GM12878 (cell line): ENCODE measurements around the gene TJAP1. TPM values are rescaled to one million over a fixed set of nuclear protein-coding genes. Genes with fewer than 3 reads are reported as not detected.

Experiments used
- ATF7 ChIP-seq: fragments of 450-650 bp; IDR thresholded peaks from 2 replicates; pipeline ENCODE4 v1.6.1; 2016; ENCODE audit warnings: low read depth, mild to moderate bottlenecking
- BMI1 ChIP-seq: fragments of 450-650 bp; IDR thresholded peaks from 2 replicates; pipeline ENCODE4 v1.6.1; 2016; ENCODE audit warnings: mild to moderate bottlenecking, moderate library complexity, borderline replicate concordance
- CBX5 ChIP-seq: sonication (generic); IDR thresholded peaks from 2 replicates; pipeline ENCODE4 v1.6.1; 2016; ENCODE audit warnings: low read depth, moderate library complexity, mild to moderate bottlenecking, inconsistent platforms
- FOS ChIP-seq: IDR thresholded peaks from 3 replicates; pipeline ENCODE4 v1.6.1; 2011; ENCODE audit warnings: borderline replicate concordance; ENCODE audit not compliant: insufficient read length; ENCODE audit errors: extremely low read depth
- HDGF ChIP-seq: fragments of 450-650 bp; IDR thresholded peaks from 2 replicates; pipeline ENCODE4 v1.6.1; 2016; ENCODE audit warnings: antibody characterized with exemption
- KDM1A ChIP-seq: fragments of 200-600 bp; sonication (generic); IDR thresholded peaks from 2 replicates; pipeline ENCODE4 v1.6.1; 2016; ENCODE audit warnings: borderline replicate concordance
- NR2C1 ChIP-seq: fragments of 450-650 bp; IDR thresholded peaks from 2 replicates; pipeline ENCODE4 v1.6.1; 2017; ENCODE audit warnings: antibody characterized with exemption, mild to moderate bottlenecking, moderate library complexity
- NR2C2 ChIP-seq: IDR thresholded peaks from 2 replicates; pipeline ENCODE4 v1.6.1; 2011; ENCODE audit warnings: borderline replicate concordance, low read depth; ENCODE audit not compliant: control insufficient read depth, insufficient read length
- POLR2AphosphoS5 ChIP-seq: IDR thresholded peaks from 2 replicates; pipeline ENCODE4 v1.6.1; 2011; ENCODE audit warnings: mild to moderate bottlenecking, low read length, inconsistent platforms
- SIN3A ChIP-seq: IDR thresholded peaks from 2 replicates; pipeline ENCODE4 v1.6.1; 2012; ENCODE audit warnings: low read depth, low read length, improper control_type of control experiment
- SMARCA5 ChIP-seq: fragments of 450-650 bp; IDR thresholded peaks from 2 replicates; pipeline ENCODE4 v1.6.1; 2017; ENCODE audit warnings: mild to moderate bottlenecking
- SMC3 ChIP-seq: IDR thresholded peaks from 2 replicates; pipeline ENCODE4 v1.6.1; 2011; ENCODE audit warnings: low read length, improper control_type of control experiment, borderline replicate concordance
- SRF ChIP-seq, 2 experiments: IDR thresholded peaks; 2 replicates each; pipeline ENCODE4 v1.6.1; 2011; ENCODE audit warnings: low read depth in 2 of 2, low read length in 2 of 2, mild to moderate bottlenecking in 1 of 2, moderate library complexity in 1 of 2
- STAT1 ChIP-seq: fragments of 450-650 bp; conservative IDR thresholded peaks from 2 replicates; pipeline ENCODE4 v1.6.1; 2014; ENCODE audit warnings: antibody characterized with exemption, mild to moderate bottlenecking
- SUZ12 ChIP-seq: fragments of 200-600 bp; sonication (generic); IDR thresholded peaks from one replicate; pipeline ENCODE4 v1.6.1; 2018; ENCODE audit warnings: antibody characterized with exemption, mild to moderate bottlenecking; ENCODE audit not compliant: unreplicated experiment
- ZBED1 ChIP-seq: IDR thresholded peaks from 2 replicates; pipeline ENCODE4 v1.6.1; 2016; ENCODE audit warnings: borderline replicate concordance
- polyA plus RNA-seq, 11 experiments: library from polyadenylated mRNA; depleted of rRNA in 4 of 11; unstranded in 6 of 11; stranded (reverse) in 5 of 11; fragments of >200 nt; fragmentation: Nextera tagmentation in 4 of 11; fragmentation: Illumina TruSeq in 1 of 11; extraction: Ambion mirVana in 4 of 11; extraction: Trizol in 1 of 11; gene quantifications; 1 replicate in 1 of 11; 2 replicates in 10 of 11; pipeline versions ENCODE4 v1.2.1 to v1.2.3, GENCODE V29; 2011 to 2016; ENCODE audit warnings: inconsistent platforms in 2 of 11, missing spikeins in 2 of 11, low read depth in 1 of 11
- total RNA-seq, 4 experiments: library from RNA; depleted of rRNA in 3 of 4; stranded (reverse); fragments of >200 nt in 3 of 4; fragmentation: Illumina TruSeq in 1 of 4; extraction: Trizol in 1 of 4; gene quantifications; 2 replicates each; pipeline versions ENCODE4 v1.2.1 to v1.2.3, GENCODE V29; 2013 to 2021
- TF ChIP-seq, protein P1 (sequence below): fragments of 450-650 bp; formaldehyde crosslinking; IDR thresholded peaks from 2 replicates; pipeline ENCODE4 v1.4.0; 2022; ENCODE audit warnings: mild to moderate bottlenecking, moderate library complexity
- TF ChIP-seq, protein P2 (sequence below): IDR thresholded peaks from 2 replicates; pipeline ENCODE4 v1.6.1; 2012; ENCODE audit warnings: low read length, inconsistent platforms
- TF ChIP-seq, protein P3 (sequence below): fragments of 450-650 bp; IDR thresholded peaks from 2 replicates; pipeline ENCODE4 v1.6.1; 2014; ENCODE audit warnings: mild to moderate bottlenecking
- TF ChIP-seq, protein P4 (sequence below): IDR thresholded peaks from 2 replicates; pipeline ENCODE4 v1.6.1; 2012; ENCODE audit warnings: improper control_type of control experiment, low read depth, low read length; ENCODE audit not compliant: insufficient replicate concordance

TJAP1 gene
- total and polyA plus RNA-seq, 10 of the 15 experiments (the other 5 are each of a cell fraction or from before 2014, with no cell fraction given) = 0.11 to 22.6 (median 12.8) TPM

DNA sequence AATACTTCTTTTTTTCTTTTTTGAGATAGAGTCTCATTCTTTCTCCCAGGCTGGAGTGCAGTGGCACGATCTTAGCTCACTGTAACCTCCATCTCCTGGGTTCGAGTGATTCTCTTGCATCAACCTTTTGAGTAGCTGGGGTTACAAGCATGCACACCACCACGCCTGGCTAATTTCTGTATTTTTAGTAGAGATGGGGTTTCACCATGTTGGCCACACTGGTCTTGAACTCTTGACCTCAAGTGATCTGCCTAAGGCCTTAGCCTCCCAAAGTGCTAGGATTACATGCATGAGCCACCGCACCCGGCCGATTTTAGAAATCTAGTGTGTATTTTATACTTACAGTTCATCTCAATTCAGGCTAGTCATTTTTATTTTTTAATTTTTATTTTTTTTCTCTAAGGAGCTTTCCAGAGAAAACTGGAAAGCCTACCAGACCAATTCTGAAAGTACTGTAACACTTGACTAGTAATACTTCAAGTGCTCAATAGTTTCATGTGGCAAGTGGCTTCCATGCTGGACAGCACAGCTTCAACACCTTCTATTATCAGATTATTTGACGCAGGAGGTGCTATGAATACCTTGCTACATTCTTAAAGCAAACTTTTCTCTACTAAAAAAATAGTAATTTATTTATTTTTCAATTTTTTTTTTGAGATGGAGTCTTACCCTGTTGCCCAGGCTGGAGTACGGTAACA lies 64.6 kb downstream of the TJAP1 start (continued):
- TF ChIP-seq SIN3A = no peak
- no peak for TF ChIP-seq ZBED1
- no peak for TF ChIP-seq SRF (IDR thresholded peaks at IDR 0.05; ENCODE audit: low read depth in 2 of 2, low read length in 2 of 2)
- TF ChIP-seq FOS = no peak
- no peak for TF ChIP-seq POLR2AphosphoS5
- TF ChIP-seq SMC3 = no peak
- TF ChIP-seq SUZ12 = no peak
- no peak for TF ChIP-seq HDGF
- TF ChIP-seq CBX5 = no peak
- TF ChIP-seq, protein P1, sequence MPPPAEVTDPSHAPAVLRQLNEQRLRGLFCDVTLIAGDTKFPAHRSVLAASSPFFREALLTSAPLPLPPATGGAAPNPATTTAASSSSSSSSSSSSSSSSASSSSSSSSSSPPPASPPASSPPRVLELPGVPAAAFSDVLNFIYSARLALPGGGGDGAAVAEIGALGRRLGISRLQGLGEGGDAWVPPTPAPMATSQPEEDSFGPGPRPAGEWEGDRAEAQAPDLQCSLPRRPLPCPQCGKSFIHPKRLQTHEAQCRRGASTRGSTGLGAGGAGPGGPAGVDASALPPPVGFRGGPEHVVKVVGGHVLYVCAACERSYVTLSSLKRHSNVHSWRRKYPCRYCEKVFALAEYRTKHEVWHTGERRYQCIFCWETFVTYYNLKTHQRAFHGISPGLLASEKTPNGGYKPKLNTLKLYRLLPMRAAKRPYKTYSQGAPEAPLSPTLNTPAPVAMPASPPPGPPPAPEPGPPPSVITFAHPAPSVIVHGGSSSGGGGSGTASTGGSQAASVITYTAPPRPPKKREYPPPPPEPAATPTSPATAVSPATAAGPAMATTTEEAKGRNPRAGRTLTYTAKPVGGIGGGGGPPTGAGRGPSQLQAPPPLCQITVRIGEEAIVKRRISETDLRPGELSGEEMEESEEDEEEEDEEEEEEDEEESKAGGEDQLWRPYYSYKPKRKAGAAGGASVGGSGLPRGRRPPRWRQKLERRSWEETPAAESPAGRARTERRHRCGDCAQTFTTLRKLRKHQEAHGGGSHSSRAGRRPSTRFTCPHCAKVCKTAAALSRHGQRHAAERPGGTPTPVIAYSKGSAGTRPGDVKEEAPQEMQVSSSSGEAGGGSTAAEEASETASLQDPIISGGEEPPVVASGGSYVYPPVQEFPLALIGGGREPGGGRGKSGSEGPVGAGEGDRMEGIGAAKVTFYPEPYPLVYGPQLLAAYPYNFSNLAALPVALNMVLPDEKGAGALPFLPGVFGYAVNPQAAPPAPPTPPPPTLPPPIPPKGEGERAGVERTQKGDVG = no peak
- no peak for TF ChIP-seq NR2C2
- TF ChIP-seq, protein P2, sequence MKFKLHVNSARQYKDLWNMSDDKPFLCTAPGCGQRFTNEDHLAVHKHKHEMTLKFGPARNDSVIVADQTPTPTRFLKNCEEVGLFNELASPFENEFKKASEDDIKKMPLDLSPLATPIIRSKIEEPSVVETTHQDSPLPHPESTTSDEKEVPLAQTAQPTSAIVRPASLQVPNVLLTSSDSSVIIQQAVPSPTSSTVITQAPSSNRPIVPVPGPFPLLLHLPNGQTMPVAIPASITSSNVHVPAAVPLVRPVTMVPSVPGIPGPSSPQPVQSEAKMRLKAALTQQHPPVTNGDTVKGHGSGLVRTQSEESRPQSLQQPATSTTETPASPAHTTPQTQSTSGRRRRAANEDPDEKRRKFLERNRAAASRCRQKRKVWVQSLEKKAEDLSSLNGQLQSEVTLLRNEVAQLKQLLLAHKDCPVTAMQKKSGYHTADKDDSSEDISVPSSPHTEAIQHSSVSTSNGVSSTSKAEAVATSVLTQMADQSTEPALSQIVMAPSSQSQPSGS = peak; percentile 48; the same call in 1 of the 2 replicates
- no peak for TF ChIP-seq SMARCA5
- TF ChIP-seq STAT1 = no peak
- TF ChIP-seq ATF7 = no peak
- no peak for TF ChIP-seq BMI1
- TF ChIP-seq, protein P3, sequence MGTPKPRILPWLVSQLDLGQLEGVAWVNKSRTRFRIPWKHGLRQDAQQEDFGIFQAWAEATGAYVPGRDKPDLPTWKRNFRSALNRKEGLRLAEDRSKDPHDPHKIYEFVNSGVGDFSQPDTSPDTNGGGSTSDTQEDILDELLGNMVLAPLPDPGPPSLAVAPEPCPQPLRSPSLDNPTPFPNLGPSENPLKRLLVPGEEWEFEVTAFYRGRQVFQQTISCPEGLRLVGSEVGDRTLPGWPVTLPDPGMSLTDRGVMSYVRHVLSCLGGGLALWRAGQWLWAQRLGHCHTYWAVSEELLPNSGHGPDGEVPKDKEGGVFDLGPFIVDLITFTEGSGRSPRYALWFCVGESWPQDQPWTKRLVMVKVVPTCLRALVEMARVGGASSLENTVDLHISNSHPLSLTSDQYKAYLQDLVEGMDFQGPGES = no peak
- 0 out of 2 replicates have a peak, but pooled peaks have one; percentile 2 for TF ChIP-seq NR2C1
- TF ChIP-seq, protein P4, sequence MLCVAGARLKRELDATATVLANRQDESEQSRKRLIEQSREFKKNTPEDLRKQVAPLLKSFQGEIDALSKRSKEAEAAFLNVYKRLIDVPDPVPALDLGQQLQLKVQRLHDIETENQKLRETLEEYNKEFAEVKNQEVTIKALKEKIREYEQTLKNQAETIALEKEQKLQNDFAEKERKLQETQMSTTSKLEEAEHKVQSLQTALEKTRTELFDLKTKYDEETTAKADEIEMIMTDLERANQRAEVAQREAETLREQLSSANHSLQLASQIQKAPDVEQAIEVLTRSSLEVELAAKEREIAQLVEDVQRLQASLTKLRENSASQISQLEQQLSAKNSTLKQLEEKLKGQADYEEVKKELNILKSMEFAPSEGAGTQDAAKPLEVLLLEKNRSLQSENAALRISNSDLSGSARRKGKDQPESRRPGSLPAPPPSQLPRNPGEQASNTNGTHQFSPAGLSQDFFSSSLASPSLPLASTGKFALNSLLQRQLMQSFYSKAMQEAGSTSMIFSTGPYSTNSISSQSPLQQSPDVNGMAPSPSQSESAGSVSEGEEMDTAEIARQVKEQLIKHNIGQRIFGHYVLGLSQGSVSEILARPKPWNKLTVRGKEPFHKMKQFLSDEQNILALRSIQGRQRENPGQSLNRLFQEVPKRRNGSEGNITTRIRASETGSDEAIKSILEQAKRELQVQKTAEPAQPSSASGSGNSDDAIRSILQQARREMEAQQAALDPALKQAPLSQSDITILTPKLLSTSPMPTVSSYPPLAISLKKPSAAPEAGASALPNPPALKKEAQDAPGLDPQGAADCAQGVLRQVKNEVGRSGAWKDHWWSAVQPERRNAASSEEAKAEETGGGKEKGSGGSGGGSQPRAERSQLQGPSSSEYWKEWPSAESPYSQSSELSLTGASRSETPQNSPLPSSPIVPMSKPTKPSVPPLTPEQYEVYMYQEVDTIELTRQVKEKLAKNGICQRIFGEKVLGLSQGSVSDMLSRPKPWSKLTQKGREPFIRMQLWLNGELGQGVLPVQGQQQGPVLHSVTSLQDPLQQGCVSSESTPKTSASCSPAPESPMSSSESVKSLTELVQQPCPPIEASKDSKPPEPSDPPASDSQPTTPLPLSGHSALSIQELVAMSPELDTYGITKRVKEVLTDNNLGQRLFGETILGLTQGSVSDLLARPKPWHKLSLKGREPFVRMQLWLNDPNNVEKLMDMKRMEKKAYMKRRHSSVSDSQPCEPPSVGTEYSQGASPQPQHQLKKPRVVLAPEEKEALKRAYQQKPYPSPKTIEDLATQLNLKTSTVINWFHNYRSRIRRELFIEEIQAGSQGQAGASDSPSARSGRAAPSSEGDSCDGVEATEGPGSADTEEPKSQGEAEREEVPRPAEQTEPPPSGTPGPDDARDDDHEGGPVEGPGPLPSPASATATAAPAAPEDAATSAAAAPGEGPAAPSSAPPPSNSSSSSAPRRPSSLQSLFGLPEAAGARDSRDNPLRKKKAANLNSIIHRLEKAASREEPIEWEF = no peak
- no peak for TF ChIP-seq KDM1A
